ENCODE measurements around the gene SLC25A45. TPM values are rescaled to one million over a fixed set of nuclear protein-coding genes. Genes with fewer than 3 reads are reported as not detected.
A peak's percentile ranks its signal among the peaks of the same experiment; 100 is the strongest.

SLC25A45 gene
- total RNA-seq, 4 donors from 2014 or later, result 0.29 to 5.9 (median 5.3) TPM; not detected in 1

DNA sequence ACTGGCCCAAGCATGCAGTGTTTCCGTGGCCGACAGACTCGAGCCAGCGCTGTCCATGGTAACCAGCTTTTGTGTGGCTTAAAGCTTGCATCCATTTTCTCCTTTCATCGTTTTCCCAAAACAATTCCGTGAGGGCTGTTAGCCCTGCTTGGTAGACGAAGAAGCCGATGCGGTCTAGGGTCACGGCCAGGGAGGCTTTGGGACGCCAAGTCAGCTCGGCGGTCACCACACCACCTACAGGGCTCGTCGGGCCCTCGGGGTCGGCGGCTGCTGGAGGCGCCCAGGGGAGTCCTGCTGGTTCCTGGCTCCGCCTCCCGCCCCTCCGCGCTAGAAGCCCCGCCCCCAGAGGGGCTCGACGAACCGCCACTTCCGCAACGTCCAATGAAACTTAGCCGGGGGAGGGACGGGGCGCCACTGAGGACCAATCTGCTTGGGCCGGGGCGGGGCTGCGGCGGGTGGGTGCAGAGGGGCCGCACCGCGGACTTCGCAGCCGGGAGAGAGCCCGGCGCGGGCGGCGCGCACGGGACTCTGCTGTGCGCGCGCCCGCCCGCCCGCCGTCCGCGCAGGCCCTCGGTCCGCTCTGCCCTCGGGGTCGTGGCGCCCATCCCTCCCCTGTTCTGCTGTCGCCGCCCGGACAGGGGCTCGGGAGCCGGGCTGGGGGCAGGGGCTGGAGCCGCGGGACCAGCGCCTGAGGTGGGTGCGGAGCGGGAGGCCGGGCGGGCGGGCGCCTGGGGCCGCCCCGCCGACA is 28.0 kb downstream of the SLC25A45 start, which contains the start of gene TIGD3:
Gene TIGD3, plus strand, starts transcription at position 487 of the 748 bp plus-strand sequence. CDS start 1,058 bp downstream, outside the sequence.
- Histone ChIP-seq H3K4me3 (peak within 1 kb of the TSS; percentile 49 to 59), H3K4me1 (peaks cover 0 to 22% of the 10 kb centered on the region in 2 donors), H3K36me3 (no peaks in the 10 kb centered on the region), H3K27ac (peak within 1 kb of the TSS; percentile 42 to 75), H3K9me3 (no peaks in the 10 kb centered on the region), H3K27me3 (peaks cover 0 to 8% of the 10 kb centered on the region in 2 donors)
- peak; percentile 82 to 83 for TF ChIP-seq POLR2A (IDR thresholded peaks at IDR 0.05)
- TF ChIP-seq, protein P1, sequence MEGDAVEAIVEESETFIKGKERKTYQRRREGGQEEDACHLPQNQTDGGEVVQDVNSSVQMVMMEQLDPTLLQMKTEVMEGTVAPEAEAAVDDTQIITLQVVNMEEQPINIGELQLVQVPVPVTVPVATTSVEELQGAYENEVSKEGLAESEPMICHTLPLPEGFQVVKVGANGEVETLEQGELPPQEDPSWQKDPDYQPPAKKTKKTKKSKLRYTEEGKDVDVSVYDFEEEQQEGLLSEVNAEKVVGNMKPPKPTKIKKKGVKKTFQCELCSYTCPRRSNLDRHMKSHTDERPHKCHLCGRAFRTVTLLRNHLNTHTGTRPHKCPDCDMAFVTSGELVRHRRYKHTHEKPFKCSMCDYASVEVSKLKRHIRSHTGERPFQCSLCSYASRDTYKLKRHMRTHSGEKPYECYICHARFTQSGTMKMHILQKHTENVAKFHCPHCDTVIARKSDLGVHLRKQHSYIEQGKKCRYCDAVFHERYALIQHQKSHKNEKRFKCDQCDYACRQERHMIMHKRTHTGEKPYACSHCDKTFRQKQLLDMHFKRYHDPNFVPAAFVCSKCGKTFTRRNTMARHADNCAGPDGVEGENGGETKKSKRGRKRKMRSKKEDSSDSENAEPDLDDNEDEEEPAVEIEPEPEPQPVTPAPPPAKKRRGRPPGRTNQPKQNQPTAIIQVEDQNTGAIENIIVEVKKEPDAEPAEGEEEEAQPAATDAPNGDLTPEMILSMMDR (IDR thresholded peaks at IDR 0.05), result peak in 1 of 4 experiments; percentile 30
- intact Hi-C loops (cut with DNase I; ENCODE audit: low total_unique reads), result no loop called here
- DNase-seq, result peak; percentile 98

DNA sequence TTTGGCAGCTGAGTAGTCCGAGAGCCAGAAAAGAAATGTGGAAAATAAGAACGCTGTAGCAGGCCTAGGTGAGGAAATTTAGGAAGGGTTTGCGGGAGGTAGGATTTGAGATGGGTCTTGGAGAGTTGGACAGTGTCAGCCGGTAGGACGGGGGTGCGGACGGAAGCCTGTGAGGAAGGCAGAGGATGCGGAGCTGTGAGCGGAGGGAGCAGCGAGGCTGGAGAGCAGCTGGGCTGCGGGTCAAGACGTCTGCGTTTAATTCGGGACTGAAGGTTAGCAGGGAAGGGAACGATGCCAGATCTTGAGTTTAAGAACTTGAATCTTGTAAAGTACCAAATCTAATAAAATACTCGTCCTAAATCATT is 28.6 kb downstream of the SLC25A45 start:
- peak overlapping the region; percentile 49 to 59 for H3K4me3 ChIP-seq
- peaks cover 0 to 8% of the 10 kb centered on the region in 2 donors for H3K27me3 ChIP-seq
- TF ChIP-seq POLR2A (IDR thresholded peaks at IDR 0.05), result no peak
- TF ChIP-seq, protein P1 (IDR thresholded peaks at IDR 0.05), result no peak
- H3K36me3 ChIP-seq, result no peaks in the 10 kb centered on the region
- H3K4me1 ChIP-seq, result peaks cover 0 to 22% of the 10 kb centered on the region in 2 donors
- H3K27ac ChIP-seq, result peak overlapping the region; percentile 36 to 75
- intact Hi-C loops (cut with DNase I; ENCODE audit: low total_unique reads), result no loop called here
- H3K9me3 ChIP-seq, result no peaks in the 10 kb centered on the region
- no peak for DNase-seq

DNA sequence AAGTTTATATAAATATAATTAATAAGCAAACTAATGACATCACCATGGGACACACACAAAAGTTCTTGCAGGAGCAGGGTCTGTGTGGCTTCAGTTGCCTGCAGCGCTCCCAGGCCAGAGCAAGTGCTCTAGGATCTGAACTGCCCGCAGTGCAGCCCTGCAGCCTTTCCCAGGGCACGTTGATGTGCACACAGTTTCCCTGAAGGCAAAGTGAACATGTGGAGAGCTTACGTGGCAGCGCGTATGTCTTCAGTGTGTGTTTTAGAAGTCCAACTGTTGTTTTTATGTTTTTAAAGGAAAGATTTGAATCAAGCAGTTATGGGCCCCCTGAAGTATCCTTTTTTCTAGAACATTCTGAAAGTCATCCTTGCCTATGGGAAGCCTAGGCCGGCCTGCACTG is 29.1 kb downstream of the SLC25A45 start:
- Histone ChIP-seq H3K4me3 (no peak overlapping the region), H3K4me1 (peaks cover 0 to 22% of the 10 kb centered on the region in 2 donors), H3K27me3 (peaks cover 0 to 8% of the 10 kb centered on the region in 2 donors), H3K36me3 (no peaks in the 10 kb centered on the region), H3K9me3 (no peaks in the 10 kb centered on the region), H3K27ac (peak overlapping the region; percentile 36 to 75)
- intact Hi-C loops (cut with DNase I; ENCODE audit: low total_unique reads), result no loop called here
- TF ChIP-seq, protein P1 (IDR thresholded peaks at IDR 0.05), result no peak
- no peak for TF ChIP-seq POLR2A (IDR thresholded peaks at IDR 0.05)
- no peak for DNase-seq

DNA sequence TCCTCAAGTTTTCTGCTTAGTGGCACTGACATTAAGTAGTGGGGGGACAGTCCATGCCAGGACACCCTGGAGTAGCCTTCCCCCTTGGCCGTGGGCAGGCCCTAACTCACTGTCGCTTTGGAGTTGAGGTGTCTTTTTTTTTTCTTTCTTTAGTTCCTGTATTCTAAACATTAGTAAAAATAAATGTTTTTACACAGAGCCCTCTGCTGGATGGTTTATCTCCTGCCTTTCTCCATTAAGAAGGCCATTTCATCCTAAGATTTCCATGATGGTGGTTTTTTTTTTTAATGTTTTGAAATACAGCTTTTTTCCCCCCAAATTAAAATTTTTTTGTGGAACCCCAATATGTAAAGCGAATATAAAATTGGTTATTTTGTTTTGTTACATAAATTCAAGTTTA is 29.7 kb downstream of the SLC25A45 start:
- intact Hi-C loops (cut with DNase I; ENCODE audit: low total_unique reads), result no loop called here
- TF ChIP-seq POLR2A (IDR thresholded peaks at IDR 0.05), result no peak
- TF ChIP-seq, protein P1 (IDR thresholded peaks at IDR 0.05), result no peak
- no peak overlapping the region for H3K4me3 ChIP-seq
- DNase-seq, result no peak
- peaks cover 0 to 22% of the 10 kb centered on the region in 2 donors for H3K4me1 ChIP-seq
- no peaks in the 10 kb centered on the region for H3K9me3 ChIP-seq
- no peaks in the 10 kb centered on the region for H3K36me3 ChIP-seq
- no peak overlapping the region for H3K27ac ChIP-seq
- peaks cover 0 to 8% of the 10 kb centered on the region in 2 donors for H3K27me3 ChIP-seq

DNA sequence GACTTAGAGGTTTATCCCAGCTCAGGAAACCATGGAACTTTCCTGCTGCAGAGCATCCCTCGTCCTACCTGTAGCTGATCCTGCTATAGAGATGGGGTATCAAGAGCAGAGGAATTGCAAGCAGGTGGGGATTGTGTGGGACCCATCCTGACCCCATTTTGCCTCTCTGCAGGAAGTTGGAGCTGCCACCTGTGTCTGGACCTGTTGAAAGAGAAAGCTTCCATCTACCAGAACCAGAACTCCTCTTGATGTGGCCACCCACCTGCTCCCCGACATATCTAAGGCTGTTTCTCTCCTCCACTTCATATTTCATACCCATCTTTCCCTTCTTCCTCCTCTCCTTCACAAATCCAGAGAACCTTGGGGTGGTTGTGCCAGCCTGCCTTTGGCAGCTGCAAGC is 30.9 kb downstream of the SLC25A45 start:
- no peak overlapping the region for H3K4me3 ChIP-seq
- no peak overlapping the region for H3K27ac ChIP-seq
- intact Hi-C loops (cut with DNase I; ENCODE audit: low total_unique reads), result no loop called here
- H3K36me3 ChIP-seq, result no peaks in the 10 kb centered on the region
- no peak for DNase-seq
- H3K9me3 ChIP-seq, result no peaks in the 10 kb centered on the region
- H3K27me3 ChIP-seq, result peaks cover 0 to 6% of the 10 kb centered on the region in 2 donors
- no peak for TF ChIP-seq POLR2A (IDR thresholded peaks at IDR 0.05)
- TF ChIP-seq, protein P1 (IDR thresholded peaks at IDR 0.05), result no peak
- peaks cover 0 to 22% of the 10 kb centered on the region in 2 donors for H3K4me1 ChIP-seq

Measured in uterus (tissue), 4 donors.